Right lobe of liver (tissue), 6 donors: ENCODE measurements around the gene SFI1. TPM values are rescaled to one million over a fixed set of nuclear protein-coding genes. Genes with fewer than 3 reads are reported as not detected.
A peak's percentile ranks its signal among the peaks of the same experiment; 100 is the strongest.

ENCODE experiments used
- ATAC-seq, 4 donors: fragments of 200-7000 bp; cut with Tn5 transposase; one replicate each; pipeline ENCODE4 v1.9.1; 2020; ENCODE audit warnings: mild to moderate bottlenecking in 4 of 4, moderate library complexity in 4 of 4
- DNase-seq, 3 donors: peaks; one replicate each; pipeline ENCODE4 v3.0.0-alpha.2; 2020
- H3K27ac ChIP-seq, 3 donors: fragments of 200-600 bp; one replicate each; pipeline ENCODE4 v1.8.0; 2022
- H3K27me3 ChIP-seq, 2 donors: fragments of 200-600 bp; one replicate each; pipeline ENCODE4 v1.8.0; 2022
- H3K36me3 ChIP-seq, 4 donors: fragments of 200-600 bp; sonication (generic) in 1 of 4; one replicate each; pipeline versions ENCODE4 v1.5.1 to v1.8.0; 2017 to 2022; ENCODE audit warnings: control low read depth in 1 of 4
- H3K4me1 ChIP-seq, 4 donors: fragments of 200-600 bp; sonication (generic) in 1 of 4; one replicate each; pipeline versions ENCODE4 v1.5.1 to v1.8.0; 2017 to 2022; ENCODE audit warnings: control low read depth in 1 of 4
- H3K4me3 ChIP-seq, 3 donors: fragments of 200-600 bp; one replicate each; pipeline ENCODE4 v1.8.0; 2022
- H3K9me3 ChIP-seq, 4 donors: fragments of 200-600 bp; sonication (generic) in 1 of 4; one replicate each; pipeline versions ENCODE4 v1.5.1 to v1.8.0; 2017 to 2022; ENCODE audit warnings: control low read depth in 1 of 4
- CTCF ChIP-seq, 4 donors: fragments of 200-600 bp in 3 of 4; fragments of 450-650 bp in 1 of 4; IDR thresholded peaks; one replicate each; pipeline versions ENCODE4 v1.5.1 to v1.8.0; 2016 to 2022; ENCODE audit warnings: antibody characterized with exemption in 4 of 4, mild to moderate bottlenecking in 2 of 4
- POLR2A ChIP-seq: fragments of 450-650 bp; IDR thresholded peaks from one replicate; pipeline ENCODE4 v1.6.1; 2017; ENCODE audit warnings: antibody characterized with exemption, mild to moderate bottlenecking
- WGBS: methylation state at CpG from one replicate; pipeline ENCODE4 v1.1.6; 2018; ENCODE audit warnings: low coverage, low lambda C conversion rate; ENCODE audit not compliant: insufficient coverage; ENCODE audit errors: missing lambda C conversion rate; 5-methylcytosine and 5-hydroxymethylcytosine counted together
- intact Hi-C, 2 donors: fragments of 100-400 bp; cut with DNase I; formaldehyde crosslinking; loops; one replicate each; pipeline versions ENCODE4 v1.11.2 to v1.14.1; 2022
- total RNA-seq, 6 experiments: library from RNA; depleted of rRNA in 2 of 6; stranded (reverse); fragments of >200 nt in 2 of 6; fragmentation: NEBNext Ultra II Directional in 3 of 6; extraction: Animal tissue kit (Norgen Biotek cat#: 25700) in 3 of 6; gene quantifications; one replicate each; pipeline versions ENCODE4 v1.1.0 to v1.2.4, GENCODE V29; 2016 to 2023
- donor health status: DM: no; HTN: yes; CAD: no.
- donor health status: DM: no; HTN: no; CAD: no.
- donor health status: DM: no; HTN: no; CAD: no.
- donor health status: DM: no; HTN: yes; CAD: no.
- donor health status: DM: no; HTN: yes; CAD: no.

SFI1 gene
- total RNA-seq, 6 experiments from 2014 or later = 7.0 to 14.0 (median 8.7) TPM

GRCh38 chr22:31579835-31580242 is 83.5 kb downstream of the SFI1 start:
- no peaks in the 10 kb centered on the region for H3K36me3 ChIP-seq
- ATAC-seq (peak in 2 of 4 donors; percentile 27 to 77), DNase-seq (no peak)
- no peak overlapping the region for H3K27ac ChIP-seq
- 57% methylated on average over 1 of the region's 1 CpG for WGBS
- peaks cover 0 to 8% (median 0%) of the 10 kb centered on the region in 4 donors for H3K4me1 ChIP-seq
- H3K4me3 ChIP-seq = no peak overlapping the region
- no peaks in the 10 kb centered on the region for H3K27me3 ChIP-seq
- intact Hi-C loops = no loop called here
- no peaks in the 10 kb centered on the region for H3K9me3 ChIP-seq
- TF ChIP-seq CTCF (IDR thresholded peaks at IDR 0.05) = no peak
- TF ChIP-seq POLR2A = no peak

- H3K4me1 ChIP-seq = peaks cover 0 to 8% (median 0%) of the 10 kb centered on the region in 4 donors
- no peak overlapping the region for H3K27ac ChIP-seq
- TF ChIP-seq CTCF (IDR thresholded peaks at IDR 0.05) (no peak), POLR2A (no peak)
- no peaks in the 10 kb centered on the region for H3K27me3 ChIP-seq
- no peak for ATAC-seq
- H3K4me3 ChIP-seq = no peak overlapping the region
- DNase-seq = no peak
- intact Hi-C loops = no loop called here
- no peaks in the 10 kb centered on the region for H3K36me3 ChIP-seq
- 83% methylated on average over 2 of the region's 3 CpGs for WGBS
- H3K9me3 ChIP-seq = no peaks in the 10 kb centered on the region
Measured at GRCh38 chr22:31583861-31584485, 87.6 kb downstream of the SFI1 start.

- H3K27ac ChIP-seq = no peak overlapping the region
Measured at GRCh38 chr22:31584804-31585160, 88.4 kb downstream of the SFI1 start.

GRCh38 chr22:31585161-31585859 is 89.0 kb downstream of the SFI1 start:
- no peak for DNase-seq

More at GRCh38 chr22:31584804-31585160, 88.4 kb downstream of the SFI1 start:
- H3K27me3 ChIP-seq = no peaks in the 10 kb centered on the region
- no peaks in the 10 kb centered on the region for H3K36me3 ChIP-seq
- intact Hi-C loops = no loop called here
- WGBS = 88% methylated on average over 5 of the region's 5 CpGs
- H3K4me3 ChIP-seq = no peak overlapping the region
- ATAC-seq = no peak
- H3K4me1 ChIP-seq = peaks cover 0 to 14% (median 0%) of the 10 kb centered on the region in 4 donors
- no peaks in the 10 kb centered on the region for H3K9me3 ChIP-seq
- no peak for DNase-seq
- TF ChIP-seq POLR2A (no peak), CTCF (IDR thresholded peaks at IDR 0.05) (no peak)

More at GRCh38 chr22:31585161-31585859, 89.0 kb downstream of the SFI1 start:
- no peaks in the 10 kb centered on the region for H3K9me3 ChIP-seq
- H3K27me3 ChIP-seq = no peaks in the 10 kb centered on the region
- no peak overlapping the region for H3K4me3 ChIP-seq
- ATAC-seq = no peak
- intact Hi-C loops = no loop called here
- H3K4me1 ChIP-seq = peaks cover 0 to 9% (median 0%) of the 10 kb centered on the region in 4 donors
- H3K27ac ChIP-seq = no peak overlapping the region
- TF ChIP-seq CTCF (IDR thresholded peaks at IDR 0.05) (no peak), POLR2A (no peak)
- WGBS = 63% methylated on average over 2 of the region's 3 CpGs
- no peaks in the 10 kb centered on the region for H3K36me3 ChIP-seq
